Endothelial cell of umbilical vein (primary cell): ENCODE measurements around the gene ATXN1. TPM values are rescaled to one million over a fixed set of nuclear protein-coding genes. Genes with fewer than 3 reads are reported as not detected.

ENCODE experiments used
- BruUV-seq: library from RNA; stranded (reverse); fragments of 400-500 nt; replicated peaks from 2 replicates; lab custom pipeline; 2021; lab: Mats Ljungman, UMichigan
- CTCF ChIA-PET: fragments of 300-600, 350-600 bp; sonication (Branson Sonifier 250); formaldehyde crosslinking; loops from one replicate; lab custom pipeline; 2021; ENCODE audit warnings: antibody characterized with exemption, inconsistent platforms; lab: Charles Lee
- POLR2A ChIA-PET: fragments of 300-600, 350-600 bp; sonication (Branson Sonifier 250); formaldehyde crosslinking; loops from one replicate; lab custom pipeline; 2021; ENCODE audit warnings: antibody characterized with exemption, inconsistent platforms; lab: Charles Lee
- DNase-seq: peaks from one replicate; pipeline ENCODE4 v3.0.0-alpha.2; 2011; ENCODE audit warnings: low read depth, low spot score
- FAIRE-seq: peaks from 2 replicates; lab custom pipeline; 2011; peaks lifted over from hg19 to GRCh38; lab: Jason Lieb, UNC
- H2AFZ ChIP-seq: 2 replicates; pipeline ENCODE4 v1.6.0; 2012; ENCODE audit warnings: low read depth, low read length, control low read depth, inconsistent platforms
- H3K27ac ChIP-seq: 2 replicates; pipeline ENCODE4 v1.5.1; 2011; ENCODE audit warnings: low read depth, mild to moderate bottlenecking, control low read depth, low read length, moderate library complexity; ENCODE audit not compliant: insufficient read depth
- H3K27me3 ChIP-seq, 2 experiments: 2 replicates each; pipeline versions ENCODE4 v1.6.0 to v1.6.1; 2011; ENCODE audit warnings: low read length in 2 of 2, mixed read lengths in 1 of 2; ENCODE audit not compliant: control insufficient read depth in 2 of 2, insufficient read depth in 2 of 2
- H3K36me3 ChIP-seq, 2 experiments: 2 replicates in 1 of 2; 3 replicates in 1 of 2; pipeline ENCODE4 v1.5.1; 2011; ENCODE audit warnings: low read length in 2 of 2, mild to moderate bottlenecking in 1 of 2, moderate library complexity in 1 of 2; ENCODE audit not compliant: control insufficient read depth in 2 of 2, insufficient read depth in 2 of 2; ENCODE audit errors: extremely low read depth in 1 of 2
- H3K4me1 ChIP-seq: 3 replicates; pipeline ENCODE4 v1.5.1; 2011; ENCODE audit warnings: mild to moderate bottlenecking, low read length; ENCODE audit not compliant: control insufficient read depth, insufficient read depth; ENCODE audit errors: extremely low read depth
- H3K4me2 ChIP-seq: 2 replicates; pipeline ENCODE4 v1.6.1; 2011; ENCODE audit warnings: low read length, control low read depth, mixed read lengths; ENCODE audit not compliant: insufficient read depth
- H3K4me3 ChIP-seq, 3 experiments: fragments of 200-600 bp in 1 of 3; sonication (generic), shearing (Covaris generic) in 1 of 3; replicated peaks in 1 of 3; 2 replicates each; pipeline ENCODE4 v1.5.1; 2011 to 2016; ENCODE audit warnings: control low read depth in 3 of 3, low read length in 3 of 3, mild to moderate bottlenecking in 2 of 3, inconsistent platforms in 1 of 3, low read depth in 1 of 3, moderate library complexity in 1 of 3; ENCODE audit not compliant: insufficient read depth in 1 of 3
- H3K79me2 ChIP-seq: 2 replicates; pipeline ENCODE4 v1.6.0; 2012; ENCODE audit warnings: low read length, inconsistent platforms; ENCODE audit not compliant: control insufficient read depth, insufficient read depth
- H3K9ac ChIP-seq: replicated peaks from 2 replicates; pipeline ENCODE3; 2011; ENCODE audit warnings: low read length, control low read depth; ENCODE audit not compliant: insufficient read depth; ENCODE audit errors: extremely low read depth
- H3K9me1 ChIP-seq: replicated peaks from 3 replicates; pipeline ENCODE4 v1.6.0; 2011; ENCODE audit warnings: mild to moderate bottlenecking, low read length; ENCODE audit not compliant: control insufficient read depth, insufficient read depth; ENCODE audit errors: extremely low read depth
- H3K9me3 ChIP-seq: replicated peaks from 2 replicates; pipeline ENCODE4 v1.5.1; 2012; ENCODE audit warnings: low read length, inconsistent platforms; ENCODE audit not compliant: control insufficient read depth, insufficient read depth
- H4K20me1 ChIP-seq: replicated peaks from 2 replicates; pipeline ENCODE3; 2011; ENCODE audit warnings: mild to moderate bottlenecking, low read length; ENCODE audit not compliant: control insufficient read depth, insufficient read depth; ENCODE audit errors: extremely low read depth
- EZH2 ChIP-seq: IDR thresholded peaks from 2 replicates; pipeline ENCODE4 v1.6.1; 2012; ENCODE audit warnings: borderline replicate concordance, low read depth, mild to moderate bottlenecking, moderate library complexity, low read length, inconsistent platforms; ENCODE audit not compliant: severe bottlenecking
- FOS ChIP-seq: IDR thresholded peaks from 2 replicates; pipeline ENCODE4 v1.6.1; 2011; ENCODE audit warnings: mild to moderate bottlenecking, low read length, moderate library complexity, borderline replicate concordance; ENCODE audit not compliant: insufficient read depth
- GATA2 ChIP-seq: IDR thresholded peaks from 2 replicates; pipeline ENCODE4 v1.7.0; 2011; ENCODE audit warnings: low read depth, mild to moderate bottlenecking, moderate library complexity, mixed read lengths, low read length; ENCODE audit not compliant: insufficient read length, insufficient read depth
- JUN ChIP-seq: IDR thresholded peaks from 2 replicates; pipeline ENCODE4 v1.6.1; 2011; ENCODE audit warnings: borderline replicate concordance, low read depth; ENCODE audit not compliant: insufficient read length, insufficient read depth
- MYC ChIP-seq: IDR thresholded peaks from one replicate; pipeline ENCODE4 v1.6.1; 2011; ENCODE audit warnings: mild to moderate bottlenecking, low read depth, low read length
- POLR2A ChIP-seq: IDR thresholded peaks from 2 replicates; pipeline ENCODE4 v1.6.1; 2012; ENCODE audit warnings: low read depth, mild to moderate bottlenecking, control low read depth, low read length
- POLR2AphosphoS5 ChIP-seq: IDR thresholded peaks from 2 replicates; pipeline ENCODE4 v1.6.1; 2012; ENCODE audit warnings: low read depth, mild to moderate bottlenecking, control low read depth, low read length, moderate library complexity; ENCODE audit not compliant: insufficient read depth
- dilution Hi-C: fragments of 300-500 bp; cut with MboI; formaldehyde crosslinking; loops from one replicate; pipeline ENCODE4 v1.15.0; 2019; ENCODE audit warnings: low sequenced_read_pairs; ENCODE audit not compliant: extremely low pct_ligation_motif_present
- intact Hi-C: fragments of 100-400 bp; cut with micrococcal nuclease; formaldehyde crosslinking; loops from one replicate; pipeline ENCODE4 v1.10.0; 2022
- polyA plus RNA-seq, 4 experiments: library from polyadenylated mRNA; depleted of rRNA in 3 of 4; stranded (reverse) in 3 of 4; unstranded in 1 of 4; fragments of >200 nt; gene quantifications; 2 replicates each; pipeline versions ENCODE4 v1.2.1 to v1.2.3, GENCODE V29; 2011 to 2012; ENCODE audit warnings: missing spikeins in 1 of 4
- total RNA-seq: library from RNA; stranded (reverse); gene quantifications from 2 replicates; pipeline ENCODE4 v1.2.3, GENCODE V29; 2021
- TF ChIP-seq, protein P1 (sequence below), 2 donors: IDR thresholded peaks; 1 replicate in 1 of 2; 2 replicates in 1 of 2; pipeline ENCODE4 v1.5.1; 2011; ENCODE audit warnings: low read length in 2 of 2, mild to moderate bottlenecking in 2 of 2, moderate library complexity in 2 of 2, control low read depth in 1 of 2, inconsistent platforms in 1 of 2, low read depth in 1 of 2; ENCODE audit not compliant: insufficient read depth in 1 of 2; ENCODE audit errors: extremely low read depth in 1 of 2
- TF ChIP-seq, protein P2 (sequence below): IDR thresholded peaks from 2 replicates; pipeline ENCODE4 v1.6.1; 2011; ENCODE audit not compliant: insufficient read depth, insufficient read length

ATXN1 gene
- total and polyA plus RNA-seq, 2 donors (not counting 3 experiments of a cell fraction or from before 2014, with no cell fraction given): 16.4 to 33.0 TPM

DNA sequence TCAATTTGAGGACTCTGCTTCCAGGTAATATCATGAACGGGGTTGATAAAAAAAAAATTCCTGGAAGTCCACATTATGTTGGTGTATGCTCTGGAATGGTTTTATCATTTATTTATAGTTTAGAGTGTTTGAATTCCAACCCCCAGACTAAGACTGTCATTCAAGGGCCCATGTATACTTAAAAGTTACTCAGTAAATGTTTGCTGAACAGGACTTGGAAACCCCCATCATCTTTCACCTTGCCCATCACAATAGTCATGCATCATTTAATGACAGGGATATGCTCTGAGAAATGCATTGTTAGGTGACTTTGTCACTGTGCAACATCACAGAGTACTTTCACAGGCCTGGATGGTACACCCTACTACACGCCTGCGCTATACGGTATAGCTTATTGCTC, 104.8 kb downstream of the ATXN1 start:
- Histone ChIP-seq H3K79me2 (no peaks in the 10 kb centered on the region), H3K4me1 (peaks cover 11% of the 10 kb centered on the region), H3K9me1 (no peaks in the 10 kb centered on the region), H3K27me3 (no peaks in the 10 kb centered on the region), H2AFZ (no peak overlapping the region), H3K36me3 (peaks cover 0 to 4% of the 10 kb centered on the region in 2 experiments), H3K4me2 (no peak overlapping the region), H3K27ac (no peak overlapping the region), H3K4me3 (no peak overlapping the region), H3K9me3 (no peaks in the 10 kb centered on the region), H3K9ac (no peak overlapping the region), H4K20me1 (no peaks in the 10 kb centered on the region)
- ChIA-PET POLR2A (no interaction called here), CTCF (no interaction called here)
- dilution Hi-C loops (no loop called here), intact Hi-C loops (no loop called here)
- no TSS peak for BruUV-seq
- TF ChIP-seq EZH2 (no peak), POLR2A (no peak), GATA2 (no peak), FOS (no peak), JUN (no peak), MYC (no peak), POLR2AphosphoS5 (no peak)
- TF ChIP-seq, protein P1, sequence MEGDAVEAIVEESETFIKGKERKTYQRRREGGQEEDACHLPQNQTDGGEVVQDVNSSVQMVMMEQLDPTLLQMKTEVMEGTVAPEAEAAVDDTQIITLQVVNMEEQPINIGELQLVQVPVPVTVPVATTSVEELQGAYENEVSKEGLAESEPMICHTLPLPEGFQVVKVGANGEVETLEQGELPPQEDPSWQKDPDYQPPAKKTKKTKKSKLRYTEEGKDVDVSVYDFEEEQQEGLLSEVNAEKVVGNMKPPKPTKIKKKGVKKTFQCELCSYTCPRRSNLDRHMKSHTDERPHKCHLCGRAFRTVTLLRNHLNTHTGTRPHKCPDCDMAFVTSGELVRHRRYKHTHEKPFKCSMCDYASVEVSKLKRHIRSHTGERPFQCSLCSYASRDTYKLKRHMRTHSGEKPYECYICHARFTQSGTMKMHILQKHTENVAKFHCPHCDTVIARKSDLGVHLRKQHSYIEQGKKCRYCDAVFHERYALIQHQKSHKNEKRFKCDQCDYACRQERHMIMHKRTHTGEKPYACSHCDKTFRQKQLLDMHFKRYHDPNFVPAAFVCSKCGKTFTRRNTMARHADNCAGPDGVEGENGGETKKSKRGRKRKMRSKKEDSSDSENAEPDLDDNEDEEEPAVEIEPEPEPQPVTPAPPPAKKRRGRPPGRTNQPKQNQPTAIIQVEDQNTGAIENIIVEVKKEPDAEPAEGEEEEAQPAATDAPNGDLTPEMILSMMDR (IDR thresholded peaks at IDR 0.05; ENCODE audit: extremely low read depth in 1 of 2, insufficient read depth in 1 of 2, low read depth in 1 of 2, low read length in 2 of 2): no peak
- TF ChIP-seq, protein P2, sequence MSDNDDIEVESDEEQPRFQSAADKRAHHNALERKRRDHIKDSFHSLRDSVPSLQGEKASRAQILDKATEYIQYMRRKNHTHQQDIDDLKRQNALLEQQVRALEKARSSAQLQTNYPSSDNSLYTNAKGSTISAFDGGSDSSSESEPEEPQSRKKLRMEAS: no peak
- DNase-seq (no peak), FAIRE-seq (no peak)
